ENCODE results near the gene RPS3. TPM values are rescaled to one million over a fixed set of nuclear protein-coding genes. Genes with fewer than 3 reads are reported as not detected.
A peak's percentile ranks its signal among the peaks of the same experiment; 100 is the strongest.

Gene RPS3
- total RNA-seq, 1 experiment from 2014 or later = 3,765 TPM

DNA sequence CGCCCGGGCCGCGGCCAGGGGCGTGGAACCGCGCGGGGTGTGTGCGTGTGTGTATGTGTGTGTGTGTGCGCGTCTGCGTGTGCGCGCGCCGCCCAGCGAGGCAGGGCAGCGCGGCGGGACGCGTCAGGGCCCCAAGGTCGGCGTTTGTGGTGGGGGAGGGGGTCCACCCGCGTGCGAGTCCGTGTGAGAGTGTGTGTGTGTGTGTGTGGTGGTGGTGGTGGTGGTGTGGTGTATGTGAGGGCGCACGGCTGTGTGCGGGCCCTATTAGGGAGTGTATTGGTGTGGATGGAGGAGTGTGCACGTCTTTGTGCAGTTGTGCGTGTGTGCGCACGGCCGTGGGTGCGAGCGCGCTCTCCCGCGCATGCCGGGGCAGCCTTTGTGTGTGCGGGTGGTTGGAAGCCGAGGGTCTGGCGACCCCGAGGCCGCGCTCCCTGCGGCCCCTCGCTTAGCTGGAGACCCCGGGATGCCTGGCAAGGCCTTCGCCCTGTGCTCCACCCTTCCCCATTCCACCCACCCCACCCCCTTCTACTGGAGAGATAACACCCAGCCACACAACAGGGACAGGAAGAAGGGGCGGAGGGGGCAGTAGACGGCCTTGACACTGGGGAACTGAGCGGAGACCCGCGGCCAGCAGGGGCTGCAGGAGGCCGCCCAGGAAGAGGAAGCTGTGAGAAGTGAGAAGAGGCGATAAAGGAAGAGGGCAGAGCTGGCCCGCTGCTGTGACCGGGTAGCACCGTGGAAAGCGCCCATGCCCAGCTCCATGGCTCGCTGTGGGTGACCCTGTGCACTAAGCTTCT lies 47.3 kb upstream of the RPS3 start:
- H3K9me3 ChIP-seq (ENCODE audit: control insufficient read depth, low read depth, low read length) = no peaks in the 10 kb centered on the region
- no peak overlapping the region for H3T11ph ChIP-seq (ENCODE audit: low read length)
- H3K14ac ChIP-seq (ENCODE audit: insufficient read depth, low read length) = peak overlapping the region; percentile 79
- peak overlapping the region; percentile 72 to 87 for H3K4me3 Mint-ChIP-seq
- peaks cover 39 to 44% of the 10 kb centered on the region in 2 experiments for H3K4me1 Mint-ChIP-seq
- no peak overlapping the region for H2BK12ac ChIP-seq (ENCODE audit: insufficient read length, low read depth, low read length)
- no peaks in the 10 kb centered on the region for H3K79me1 ChIP-seq (ENCODE audit: insufficient read depth, low read depth, low read length, poor library complexity, severe bottlenecking)
- TF ChIP-seq, protein P1, sequence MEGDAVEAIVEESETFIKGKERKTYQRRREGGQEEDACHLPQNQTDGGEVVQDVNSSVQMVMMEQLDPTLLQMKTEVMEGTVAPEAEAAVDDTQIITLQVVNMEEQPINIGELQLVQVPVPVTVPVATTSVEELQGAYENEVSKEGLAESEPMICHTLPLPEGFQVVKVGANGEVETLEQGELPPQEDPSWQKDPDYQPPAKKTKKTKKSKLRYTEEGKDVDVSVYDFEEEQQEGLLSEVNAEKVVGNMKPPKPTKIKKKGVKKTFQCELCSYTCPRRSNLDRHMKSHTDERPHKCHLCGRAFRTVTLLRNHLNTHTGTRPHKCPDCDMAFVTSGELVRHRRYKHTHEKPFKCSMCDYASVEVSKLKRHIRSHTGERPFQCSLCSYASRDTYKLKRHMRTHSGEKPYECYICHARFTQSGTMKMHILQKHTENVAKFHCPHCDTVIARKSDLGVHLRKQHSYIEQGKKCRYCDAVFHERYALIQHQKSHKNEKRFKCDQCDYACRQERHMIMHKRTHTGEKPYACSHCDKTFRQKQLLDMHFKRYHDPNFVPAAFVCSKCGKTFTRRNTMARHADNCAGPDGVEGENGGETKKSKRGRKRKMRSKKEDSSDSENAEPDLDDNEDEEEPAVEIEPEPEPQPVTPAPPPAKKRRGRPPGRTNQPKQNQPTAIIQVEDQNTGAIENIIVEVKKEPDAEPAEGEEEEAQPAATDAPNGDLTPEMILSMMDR (conservative IDR thresholded peaks at IDR 0.05) = peak; percentile 48; the same call in 2 of the 3 replicates
- peak overlapping the region; percentile 5 for H3K18ac ChIP-seq (ENCODE audit: insufficient read length, low read depth, low read length)
- no peak overlapping the region for H2AK5ac ChIP-seq (ENCODE audit: insufficient read length, low read length)
- no peak overlapping the region for H2BK20ac ChIP-seq (ENCODE audit: low read depth, low read length, poor library complexity, severe bottlenecking)
- H4K5ac ChIP-seq (ENCODE audit: insufficient read length, low read depth, low read length) = no peak overlapping the region
- no peak overlapping the region for H3K23ac ChIP-seq (ENCODE audit: insufficient read length, low read depth, low read length)
- no peak overlapping the region for H2BK15ac ChIP-seq (ENCODE audit: low read depth, low read length)
- DNase-seq = peak; percentile 88
- H3K27me3 ChIP-seq (ENCODE audit: insufficient read depth, low read length) = peaks cover 2% of the 10 kb centered on the region; the same call in 1 of the 2 replicates
- no peaks in the 10 kb centered on the region for H4K20me1 ChIP-seq (ENCODE audit: control insufficient read depth, insufficient read depth, insufficient read length)
- no peak overlapping the region for H2BK120ac ChIP-seq (ENCODE audit: low read depth, low read length, poor library complexity, severe bottlenecking)
- H3K36me3 Mint-ChIP-seq (ENCODE audit: insufficient read depth in 1 of 3, low read depth in 3 of 3) = no peaks in the 10 kb centered on the region
- no peak overlapping the region for H3K56ac ChIP-seq (ENCODE audit: insufficient read length, low read depth, low read length)
- no peak overlapping the region for H3K27ac ChIP-seq (ENCODE audit: insufficient read length, low read depth, low read length)
- WGBS (ENCODE audit: extremely low coverage, insufficient read length, low lambda C conversion rate) = no CpG with 5 or more reads among the region's 64 CpGs
- H3K4me2 ChIP-seq (ENCODE audit: insufficient read depth, insufficient read length, low read length) = peak overlapping the region; percentile 87
- H3K4ac ChIP-seq (ENCODE audit: low read depth, low read length) = no peak overlapping the region
- H3K79me2 ChIP-seq (ENCODE audit: insufficient read depth, low read length) = no peaks in the 10 kb centered on the region; the same call in 1 of the 2 replicates
- peak overlapping the region; percentile 2 for H3K9ac ChIP-seq (ENCODE audit: extremely low read depth, insufficient read length, low read length)
- no peak overlapping the region for H2AFZ ChIP-seq (ENCODE audit: low read length)
- peaks cover 9% of the 10 kb centered on the region for H3K27me3 Mint-ChIP-seq (ENCODE audit: low read depth)
- H4K8ac ChIP-seq (replicated peaks; ENCODE audit: insufficient read length, low read depth, low read length) = no peak overlapping the region
- no peaks in the 10 kb centered on the region; a peak in 1 of 5 replicates for H3K9me3 Mint-ChIP-seq
- no peak overlapping the region for H2BK5ac ChIP-seq (ENCODE audit: insufficient read length, low read length)
- H3K27ac Mint-ChIP-seq = no peak overlapping the region
- no peak overlapping the region for H4K91ac ChIP-seq (ENCODE audit: insufficient read length, low read depth, low read length)
- H3K23me2 ChIP-seq (ENCODE audit: insufficient read length, low read depth, low read length, poor library complexity, severe bottlenecking) = peaks cover 10% of the 10 kb centered on the region
- peaks cover 12% of the 10 kb centered on the region for H3K4me1 ChIP-seq (ENCODE audit: insufficient read depth, low read length)
